CD14-positive monocyte (primary cell): ENCODE measurements around the gene RYR2. TPM values are rescaled to one million over a fixed set of nuclear protein-coding genes. Genes with fewer than 3 reads are reported as not detected.

Experiments
- DNase-seq, 3 donors: peaks; one replicate each; pipeline ENCODE4 v3.0.0-alpha.2; 2011 to 2022
- H2AFZ ChIP-seq: 2 replicates; pipeline ENCODE4 v1.6.0; 2012; ENCODE audit warnings: mild to moderate bottlenecking, low read depth, low read length, inconsistent platforms; ENCODE audit not compliant: insufficient read depth, poor library complexity, severe bottlenecking
- H3K27ac ChIP-seq, 2 donors: 1 replicate in 1 of 2; 2 replicates in 1 of 2; pipeline ENCODE4 v1.5.1; 2012 to 2013; ENCODE audit warnings: low read length in 2 of 2, control low read depth in 1 of 2, inconsistent platforms in 1 of 2, low read depth in 1 of 2, mild to moderate bottlenecking in 1 of 2
- H3K27me3 ChIP-seq, 2 donors: one replicate each; pipeline versions ENCODE4 v1.6.0 to v1.6.1; 2011 to 2013; ENCODE audit warnings: low read length in 2 of 2; ENCODE audit not compliant: control insufficient read depth in 2 of 2, insufficient read depth in 2 of 2
- H3K36me3 ChIP-seq, 2 donors: replicated peaks in 1 of 2; 1 replicate in 1 of 2; 2 replicates in 1 of 2; pipeline versions ENCODE4 v1.5.1 to v1.6.1; 2012 to 2013; ENCODE audit warnings: low read length in 2 of 2, control low read depth in 1 of 2, inconsistent platforms in 1 of 2, mild to moderate bottlenecking in 1 of 2; ENCODE audit not compliant: insufficient read depth in 2 of 2, control insufficient read depth in 1 of 2
- H3K4me1 ChIP-seq, 2 donors: 1 replicate in 1 of 2; 2 replicates in 1 of 2; pipeline versions ENCODE4 v1.5.1 to v1.6.1; 2012 to 2013; ENCODE audit warnings: low read length in 2 of 2, control low read depth in 1 of 2, inconsistent platforms in 1 of 2, mild to moderate bottlenecking in 1 of 2, moderate library complexity in 1 of 2; ENCODE audit not compliant: insufficient read depth in 2 of 2, control insufficient read depth in 1 of 2
- H3K4me2 ChIP-seq: replicated peaks from 2 replicates; pipeline ENCODE3; 2012; ENCODE audit warnings: low read length, moderate library complexity, mild to moderate bottlenecking; ENCODE audit not compliant: poor library complexity, severe bottlenecking; ENCODE audit errors: extremely low read depth
- H3K4me3 ChIP-seq, 3 experiments: fragments of 200-600 bp in 1 of 3; sonication (generic) in 1 of 3; replicated peaks in 1 of 3; 1 replicate in 2 of 3; 2 replicates in 1 of 3; pipeline ENCODE4 v1.5.1; 2011 to 2013; ENCODE audit warnings: low read length in 3 of 3, mild to moderate bottlenecking in 3 of 3, control low read depth in 2 of 3, low read depth in 2 of 3, inconsistent platforms in 1 of 3, moderate library complexity in 1 of 3
- H3K79me2 ChIP-seq: 2 replicates; pipeline ENCODE4 v1.6.0; 2012; ENCODE audit warnings: mild to moderate bottlenecking, control low read depth, inconsistent platforms, low read length, moderate library complexity; ENCODE audit not compliant: insufficient read depth
- H3K9ac ChIP-seq: 2 replicates; pipeline ENCODE4 v1.6.0; 2017; ENCODE audit warnings: low read length, mild to moderate bottlenecking; ENCODE audit not compliant: insufficient read depth, poor library complexity, severe bottlenecking
- H3K9me3 ChIP-seq, 2 donors: replicated peaks in 1 of 2; 1 replicate in 1 of 2; 2 replicates in 1 of 2; pipeline versions ENCODE4 v1.5.1 to v1.6.1; 2012 to 2013; ENCODE audit warnings: low read length in 2 of 2, control low read depth in 1 of 2; ENCODE audit not compliant: control insufficient read depth in 1 of 2, insufficient read depth in 1 of 2
- H4K20me1 ChIP-seq: 2 replicates; pipeline ENCODE4 v1.6.0; 2012; ENCODE audit warnings: mild to moderate bottlenecking, low read length, control low read depth, moderate library complexity; ENCODE audit not compliant: insufficient read depth
- H3K27ac Mint-ChIP-seq, 7 donors: one replicate each; pipeline ENCODE4 v1.8.0; 2020; ENCODE audit warnings: mild to moderate bottlenecking in 7 of 7, mixed read lengths in 7 of 7, moderate library complexity in 6 of 7, inconsistent platforms in 2 of 7
- H3K27me3 Mint-ChIP-seq, 3 donors: one replicate each; pipeline ENCODE4 v1.8.0; 2021 to 2022; ENCODE audit warnings: low read depth in 3 of 3, mild to moderate bottlenecking in 3 of 3, mixed read lengths in 3 of 3, moderate library complexity in 3 of 3, inconsistent platforms in 1 of 3
- H3K36me3 Mint-ChIP-seq, 2 donors: one replicate each; pipeline ENCODE4 v1.8.0; 2020; ENCODE audit warnings: mixed read lengths in 2 of 2, inconsistent platforms in 1 of 2, mild to moderate bottlenecking in 1 of 2
- H3K4me1 Mint-ChIP-seq: one replicate; pipeline ENCODE4 v1.8.0; 2020; ENCODE audit warnings: mild to moderate bottlenecking, mixed read lengths
- H3K4me3 Mint-ChIP-seq, 2 donors: one replicate each; pipeline ENCODE4 v1.8.0; 2020; ENCODE audit warnings: mild to moderate bottlenecking in 2 of 2, mixed read lengths in 2 of 2, moderate library complexity in 1 of 2
- H3K9me3 Mint-ChIP-seq, 7 donors: one replicate each; pipeline ENCODE4 v1.8.0; 2020 to 2022; ENCODE audit warnings: mixed read lengths in 7 of 7, mild to moderate bottlenecking in 6 of 7, moderate library complexity in 6 of 7, inconsistent platforms in 2 of 7
- WGBS: methylation state at CpG from one replicate; pipeline ENCODE4 v1.1.5; 2013; ENCODE audit warnings: missing lambda C conversion rate; ENCODE audit not compliant: insufficient coverage; 5-methylcytosine and 5-hydroxymethylcytosine counted together
- intact Hi-C, 2 donors: fragments of 100-400 bp; cut with micrococcal nuclease; formaldehyde crosslinking; loops; one replicate each; pipeline versions ENCODE4 v1.15.0 to v1.15.1; 2023
- polyA plus RNA-seq, 3 donors: library from polyadenylated mRNA; depleted of rRNA in 1 of 3; unstranded in 2 of 3; stranded (reverse) in 1 of 3; fragments of 300-500 nt in 2 of 3; fragments of >200 nt in 1 of 3; fragmentation: Illumina TruSeq in 2 of 3; gene quantifications; 1 replicate in 2 of 3; 2 replicates in 1 of 3; pipeline ENCODE4 v1.2.3, GENCODE V29; 2012 to 2021
- TF ChIP-seq, protein P1 (sequence below): fragments of 200-600 bp; IDR thresholded peaks from one replicate; pipeline ENCODE4 v1.8.0; 2022; ENCODE audit warnings: antibody characterized with exemption, mild to moderate bottlenecking

The RYR2 gene
- polyA plus RNA-seq, 3 donors = not detected

DNA sequence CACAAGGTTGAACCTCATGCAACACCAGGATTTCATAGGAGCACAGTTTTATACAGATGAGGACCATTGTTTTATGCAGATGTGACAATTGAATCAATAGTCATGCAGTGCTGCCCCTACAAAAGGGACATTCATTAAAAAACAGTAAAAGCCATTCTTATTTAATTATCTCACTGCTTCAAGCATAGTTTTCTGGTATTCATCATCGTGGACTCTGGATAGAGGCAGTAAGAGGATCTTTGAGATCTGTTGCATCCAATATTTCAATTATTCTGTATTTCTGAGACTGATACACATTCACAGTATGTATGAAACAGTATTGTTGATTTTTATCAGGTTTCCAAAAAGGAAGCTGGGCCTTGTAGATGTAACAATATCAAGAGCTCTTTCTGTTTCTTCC lies 237.6 kb downstream of the RYR2 start:
- no peaks in the 10 kb centered on the region for H3K36me3 Mint-ChIP-seq
- H3K4me1 Mint-ChIP-seq = no peaks in the 10 kb centered on the region
- H3K4me3 Mint-ChIP-seq = no peak overlapping the region
- Histone ChIP-seq H3K4me1 (no peaks in the 10 kb centered on the region), H3K9ac (no peak overlapping the region), H3K4me3 (no peak overlapping the region), H3K79me2 (no peaks in the 10 kb centered on the region), H3K27me3 (no peaks in the 10 kb centered on the region), H3K36me3 (no peaks in the 10 kb centered on the region), H3K9me3 (no peaks in the 10 kb centered on the region), H3K4me2 (no peak overlapping the region), H3K27ac (no peak overlapping the region), H4K20me1 (no peaks in the 10 kb centered on the region), H2AFZ (no peak overlapping the region)
- intact Hi-C loops = no loop called here
- DNase-seq = no peak
- no peak overlapping the region for H3K27ac Mint-ChIP-seq
- H3K27me3 Mint-ChIP-seq = peaks cover 0 to 2% (median 0%) of the 10 kb centered on the region in 3 donors
- TF ChIP-seq, protein P1, sequence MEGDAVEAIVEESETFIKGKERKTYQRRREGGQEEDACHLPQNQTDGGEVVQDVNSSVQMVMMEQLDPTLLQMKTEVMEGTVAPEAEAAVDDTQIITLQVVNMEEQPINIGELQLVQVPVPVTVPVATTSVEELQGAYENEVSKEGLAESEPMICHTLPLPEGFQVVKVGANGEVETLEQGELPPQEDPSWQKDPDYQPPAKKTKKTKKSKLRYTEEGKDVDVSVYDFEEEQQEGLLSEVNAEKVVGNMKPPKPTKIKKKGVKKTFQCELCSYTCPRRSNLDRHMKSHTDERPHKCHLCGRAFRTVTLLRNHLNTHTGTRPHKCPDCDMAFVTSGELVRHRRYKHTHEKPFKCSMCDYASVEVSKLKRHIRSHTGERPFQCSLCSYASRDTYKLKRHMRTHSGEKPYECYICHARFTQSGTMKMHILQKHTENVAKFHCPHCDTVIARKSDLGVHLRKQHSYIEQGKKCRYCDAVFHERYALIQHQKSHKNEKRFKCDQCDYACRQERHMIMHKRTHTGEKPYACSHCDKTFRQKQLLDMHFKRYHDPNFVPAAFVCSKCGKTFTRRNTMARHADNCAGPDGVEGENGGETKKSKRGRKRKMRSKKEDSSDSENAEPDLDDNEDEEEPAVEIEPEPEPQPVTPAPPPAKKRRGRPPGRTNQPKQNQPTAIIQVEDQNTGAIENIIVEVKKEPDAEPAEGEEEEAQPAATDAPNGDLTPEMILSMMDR = no peak
- no CpG with 5 or more reads among the region's 1 CpG for WGBS
- peaks cover 0 to 3% (median 0%) of the 10 kb centered on the region in 7 donors for H3K9me3 Mint-ChIP-seq

DNA sequence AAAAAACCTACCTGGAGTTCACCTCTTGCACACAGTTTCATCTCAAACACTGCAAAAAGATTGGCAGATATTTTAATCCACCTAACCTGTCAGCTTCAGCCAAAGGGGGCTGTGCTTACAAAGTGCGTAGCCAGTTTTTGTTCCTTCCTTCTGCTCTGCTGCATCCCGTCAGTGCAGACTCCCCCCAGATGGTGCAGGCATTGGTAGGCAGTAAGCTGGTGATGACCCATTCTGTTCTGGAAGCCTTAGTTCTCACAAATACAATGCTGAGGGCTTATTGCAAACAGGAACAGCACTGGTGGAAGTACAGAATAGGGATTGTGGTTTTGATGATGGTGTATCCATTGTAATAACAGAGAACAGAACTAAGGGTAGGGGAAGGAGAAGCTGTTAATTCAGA lies 239.5 kb downstream of the RYR2 start:
- no peak overlapping the region for H2AFZ ChIP-seq
- H3K27ac Mint-ChIP-seq = no peak overlapping the region
- H3K4me3 ChIP-seq = no peak overlapping the region
- peaks cover 0 to 2% (median 1%) of the 10 kb centered on the region in 3 donors for H3K27me3 Mint-ChIP-seq
- H3K9me3 Mint-ChIP-seq = peaks cover 0 to 3% (median 0%) of the 10 kb centered on the region in 7 donors
- H4K20me1 ChIP-seq = no peaks in the 10 kb centered on the region
- no peaks in the 10 kb centered on the region for H3K79me2 ChIP-seq
- no peak overlapping the region for H3K27ac ChIP-seq
- TF ChIP-seq, protein P1 = no peak
- H3K36me3 ChIP-seq = no peaks in the 10 kb centered on the region
- DNase-seq = no peak
- H3K4me1 Mint-ChIP-seq = no peaks in the 10 kb centered on the region
- no peaks in the 10 kb centered on the region for H3K36me3 Mint-ChIP-seq
- no CpG with 5 or more reads among the region's 2 CpGs for WGBS
- no peak overlapping the region for H3K9ac ChIP-seq
- H3K27me3 ChIP-seq = no peaks in the 10 kb centered on the region
- intact Hi-C loops = no loop called here
- no peaks in the 10 kb centered on the region for H3K9me3 ChIP-seq
- H3K4me1 ChIP-seq = no peaks in the 10 kb centered on the region
- H3K4me2 ChIP-seq = no peak overlapping the region
- H3K4me3 Mint-ChIP-seq = no peak overlapping the region
